Measurements from ENCODE around the gene TNS3. TPM values are rescaled to one million over a fixed set of nuclear protein-coding genes. Genes with fewer than 3 reads are reported as not detected.

The TNS3 gene
- total RNA-seq, 2 experiments from 2014 or later = not detected

DNA sequence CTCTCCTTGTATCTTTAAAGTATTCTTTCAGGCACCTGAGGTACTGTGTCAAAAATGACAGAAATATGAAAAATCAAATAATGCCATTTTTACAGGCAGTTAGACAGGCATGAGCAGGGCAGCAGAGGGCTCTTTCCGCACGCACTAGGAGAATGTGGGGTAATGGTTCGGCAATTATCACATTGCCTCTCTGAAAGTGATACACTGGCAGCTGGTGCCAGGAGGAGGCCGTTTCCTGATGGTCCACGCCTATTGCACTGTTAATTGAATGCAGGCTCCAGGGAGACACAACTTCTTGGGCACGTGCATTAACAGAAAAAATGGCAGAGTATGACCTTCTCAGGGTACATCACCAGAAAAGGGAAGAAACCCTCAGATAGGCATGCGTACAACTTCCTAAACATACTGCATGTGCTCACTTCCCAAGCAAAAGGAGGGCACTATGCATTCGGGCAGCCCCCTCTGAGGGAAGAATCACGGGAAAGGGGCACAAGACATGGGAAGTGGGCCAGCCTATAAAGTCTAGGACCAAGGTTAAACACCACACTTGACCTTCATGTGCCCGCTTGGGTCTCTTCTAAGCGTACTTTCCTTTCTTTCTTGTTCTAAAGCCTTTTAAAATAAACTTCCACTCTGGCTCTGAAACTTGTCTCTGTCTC lies 161.7 kb downstream of the TNS3 start:
- POLR2A ChIA-PET = no interaction called here
- Mint-ChIP-seq H3K27ac (no peak overlapping the region), H3K27me3 (no peaks in the 10 kb centered on the region), H3K36me3 (ENCODE audit: low read depth) (no peaks in the 10 kb centered on the region), H3K4me1 (no peaks in the 10 kb centered on the region), H3K4me3 (no peak overlapping the region), H3K9me3 (no peaks in the 10 kb centered on the region)
- DNase-seq = no peak
- CTCF ChIA-PET = no interaction called here

DNA sequence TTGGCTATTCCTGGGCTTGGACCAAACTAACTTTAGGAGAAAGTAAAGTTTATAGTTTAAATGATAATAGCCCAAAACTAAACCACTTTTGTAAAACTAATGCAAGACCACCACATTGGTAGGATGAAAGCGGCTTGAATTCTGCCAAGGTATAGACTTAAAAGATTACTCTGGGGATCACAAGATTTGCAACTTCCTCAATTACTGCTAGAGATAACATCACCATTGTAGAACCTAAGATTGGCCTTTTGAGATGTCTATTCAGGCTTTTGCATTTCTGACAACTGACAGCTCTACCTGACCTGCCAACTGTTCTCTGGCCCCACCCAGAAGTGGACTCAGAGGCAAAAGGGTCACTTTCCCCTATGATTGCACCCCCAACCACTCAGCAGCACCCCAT lies 162.4 kb downstream of the TNS3 start:
- Mint-ChIP-seq H3K27me3 (no peaks in the 10 kb centered on the region), H3K9me3 (no peaks in the 10 kb centered on the region), H3K27ac (no peak overlapping the region), H3K36me3 (ENCODE audit: low read depth) (no peaks in the 10 kb centered on the region), H3K4me1 (no peaks in the 10 kb centered on the region), H3K4me3 (no peak overlapping the region)
- CTCF ChIA-PET = no interaction called here
- DNase-seq = no peak
- POLR2A ChIA-PET = no interaction called here

DNA sequence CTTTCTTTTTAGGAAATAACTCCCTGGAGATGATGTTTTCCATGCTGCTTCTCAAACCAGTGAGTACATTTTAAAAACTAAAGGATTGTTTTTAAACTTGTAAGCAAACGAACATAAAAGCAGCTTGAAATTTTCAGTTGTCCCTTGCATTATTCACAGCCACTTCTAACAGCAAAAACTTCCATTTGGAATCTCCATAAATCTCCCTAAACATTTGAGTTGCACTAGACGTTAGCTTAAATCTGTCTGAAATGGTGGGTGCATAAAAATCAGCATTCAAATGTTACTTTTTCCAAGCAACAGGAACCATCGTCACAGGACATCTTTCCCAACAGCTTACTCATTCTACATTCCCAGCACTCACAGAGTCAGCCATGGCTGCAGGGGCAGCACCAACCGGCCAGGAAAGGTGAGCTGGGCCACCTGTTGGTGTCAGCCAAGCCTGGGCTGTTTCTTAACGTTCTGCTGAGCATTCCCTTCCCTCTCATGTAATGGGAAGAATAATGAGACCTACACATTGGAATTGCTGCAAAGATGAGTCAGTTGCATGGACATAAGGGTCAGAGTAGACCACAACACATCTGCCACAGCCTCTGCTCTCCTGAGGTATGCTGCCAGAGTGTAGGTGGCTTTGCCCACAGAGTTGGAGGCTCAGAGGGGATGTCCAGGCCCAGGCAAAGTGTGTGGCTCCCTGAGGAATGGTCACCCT lies 163.2 kb downstream of the TNS3 start:
- no peak overlapping the region for H3K4me3 Mint-ChIP-seq
- no peak overlapping the region for H3K27ac Mint-ChIP-seq
- no peaks in the 10 kb centered on the region for H3K9me3 Mint-ChIP-seq
- DNase-seq = no peak
- ChIA-PET POLR2A (no interaction called here), CTCF (no interaction called here)
- no peaks in the 10 kb centered on the region for H3K36me3 Mint-ChIP-seq (ENCODE audit: low read depth)
- H3K4me1 Mint-ChIP-seq = no peaks in the 10 kb centered on the region
- H3K27me3 Mint-ChIP-seq = no peaks in the 10 kb centered on the region

DNA sequence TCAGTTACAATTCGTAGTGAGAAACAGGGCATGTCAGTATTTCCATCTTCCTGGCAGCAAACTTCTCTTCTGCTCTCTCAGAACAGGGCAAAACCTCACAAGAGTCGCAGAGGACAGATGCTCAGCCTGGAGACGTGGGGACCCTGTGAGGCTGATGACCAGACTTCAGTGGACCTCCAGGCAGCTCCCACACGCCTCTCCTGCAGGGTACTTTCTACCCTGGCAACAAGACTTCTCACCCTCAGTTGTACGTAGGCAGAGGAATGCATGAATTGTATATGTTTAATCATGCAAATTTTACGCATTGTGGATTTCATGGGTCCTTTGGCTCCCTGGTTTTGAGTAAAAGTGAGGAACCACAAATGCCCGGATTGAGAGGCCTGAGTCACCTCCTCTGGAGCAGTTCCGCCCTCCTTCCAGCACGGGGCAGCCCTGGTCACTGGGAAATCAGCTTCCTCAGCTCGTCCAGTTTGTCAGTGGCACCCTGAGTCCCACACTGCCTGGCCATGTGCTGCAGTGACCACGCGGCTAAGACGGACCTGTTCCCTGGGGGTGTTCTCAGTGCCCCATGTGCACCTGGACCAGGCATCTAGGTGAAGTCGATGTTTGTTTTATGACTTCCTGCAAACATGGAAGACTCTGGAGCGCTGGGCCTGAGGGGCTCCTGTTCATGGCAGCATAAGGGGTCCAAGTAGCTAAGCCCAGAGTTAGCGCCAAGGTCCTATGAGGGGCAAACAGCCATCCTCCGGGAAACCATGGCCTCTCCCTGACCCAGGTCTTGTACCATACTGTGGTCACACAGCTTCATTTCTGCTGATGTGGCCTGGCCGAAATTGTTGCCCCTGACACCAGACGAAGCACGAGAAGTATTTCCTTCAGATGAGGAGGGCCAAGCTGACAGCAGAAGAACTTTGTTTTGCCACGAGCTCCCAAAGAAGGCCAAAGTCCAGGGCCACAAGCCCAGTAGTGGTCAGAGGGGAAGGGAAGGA lies 165.1 kb downstream of the TNS3 start:
- POLR2A ChIA-PET = no interaction called here
- Mint-ChIP-seq H3K4me3 (no peak overlapping the region), H3K27me3 (no peaks in the 10 kb centered on the region), H3K9me3 (no peaks in the 10 kb centered on the region), H3K27ac (no peak overlapping the region), H3K4me1 (no peaks in the 10 kb centered on the region), H3K36me3 (ENCODE audit: low read depth) (no peaks in the 10 kb centered on the region)
- CTCF ChIA-PET = no interaction called here
- DNase-seq = no peak

DNA sequence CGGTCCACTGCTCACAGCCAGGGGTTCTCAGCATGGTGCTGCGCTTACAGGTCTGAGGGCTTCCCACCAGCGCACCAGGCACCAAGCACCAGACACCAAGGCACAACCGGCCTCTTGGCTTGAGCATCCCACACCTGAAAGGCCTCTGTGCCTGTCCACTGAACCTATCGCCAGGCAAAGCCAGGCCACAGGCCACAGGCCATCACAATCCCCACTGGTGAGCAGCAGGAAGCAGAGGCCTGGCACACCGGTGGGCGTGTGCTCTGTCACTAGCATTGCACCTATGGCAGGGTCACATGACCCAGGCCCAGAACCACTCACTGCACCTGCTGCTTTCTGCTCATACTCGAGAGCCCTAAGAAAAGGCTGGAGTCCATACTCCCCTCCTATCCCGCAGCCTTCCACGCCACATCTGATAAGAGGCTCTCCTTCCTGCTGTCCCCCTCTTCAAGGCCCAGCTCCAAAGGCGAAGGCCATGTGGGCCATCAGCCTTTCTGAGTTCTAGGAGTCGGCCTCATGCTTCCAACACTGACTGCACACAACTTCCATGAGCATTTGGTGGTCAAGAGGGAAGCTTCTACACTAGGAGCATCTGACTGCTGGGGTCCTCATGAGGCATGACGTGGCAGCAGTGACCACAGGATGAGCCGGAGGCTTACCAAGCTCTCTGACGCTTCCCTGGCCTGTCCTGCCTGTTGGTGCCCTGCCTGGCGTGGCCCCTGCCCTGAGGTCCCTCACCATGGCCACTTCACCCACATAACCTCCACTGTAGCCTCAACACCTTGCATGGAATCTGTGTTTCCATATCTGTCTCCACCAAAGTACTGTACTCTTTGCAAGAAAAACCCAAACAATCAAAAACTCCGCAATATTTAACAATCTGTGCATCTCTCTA lies 166.3 kb downstream of the TNS3 start:
- no peaks in the 10 kb centered on the region for H3K9me3 Mint-ChIP-seq
- no peaks in the 10 kb centered on the region for H3K36me3 Mint-ChIP-seq (ENCODE audit: low read depth)
- DNase-seq = no peak
- H3K4me3 Mint-ChIP-seq = no peak overlapping the region
- H3K27ac Mint-ChIP-seq = no peak overlapping the region
- no peaks in the 10 kb centered on the region for H3K4me1 Mint-ChIP-seq
- no peaks in the 10 kb centered on the region for H3K27me3 Mint-ChIP-seq
- ChIA-PET POLR2A (no interaction called here), CTCF (no interaction called here)

DNA sequence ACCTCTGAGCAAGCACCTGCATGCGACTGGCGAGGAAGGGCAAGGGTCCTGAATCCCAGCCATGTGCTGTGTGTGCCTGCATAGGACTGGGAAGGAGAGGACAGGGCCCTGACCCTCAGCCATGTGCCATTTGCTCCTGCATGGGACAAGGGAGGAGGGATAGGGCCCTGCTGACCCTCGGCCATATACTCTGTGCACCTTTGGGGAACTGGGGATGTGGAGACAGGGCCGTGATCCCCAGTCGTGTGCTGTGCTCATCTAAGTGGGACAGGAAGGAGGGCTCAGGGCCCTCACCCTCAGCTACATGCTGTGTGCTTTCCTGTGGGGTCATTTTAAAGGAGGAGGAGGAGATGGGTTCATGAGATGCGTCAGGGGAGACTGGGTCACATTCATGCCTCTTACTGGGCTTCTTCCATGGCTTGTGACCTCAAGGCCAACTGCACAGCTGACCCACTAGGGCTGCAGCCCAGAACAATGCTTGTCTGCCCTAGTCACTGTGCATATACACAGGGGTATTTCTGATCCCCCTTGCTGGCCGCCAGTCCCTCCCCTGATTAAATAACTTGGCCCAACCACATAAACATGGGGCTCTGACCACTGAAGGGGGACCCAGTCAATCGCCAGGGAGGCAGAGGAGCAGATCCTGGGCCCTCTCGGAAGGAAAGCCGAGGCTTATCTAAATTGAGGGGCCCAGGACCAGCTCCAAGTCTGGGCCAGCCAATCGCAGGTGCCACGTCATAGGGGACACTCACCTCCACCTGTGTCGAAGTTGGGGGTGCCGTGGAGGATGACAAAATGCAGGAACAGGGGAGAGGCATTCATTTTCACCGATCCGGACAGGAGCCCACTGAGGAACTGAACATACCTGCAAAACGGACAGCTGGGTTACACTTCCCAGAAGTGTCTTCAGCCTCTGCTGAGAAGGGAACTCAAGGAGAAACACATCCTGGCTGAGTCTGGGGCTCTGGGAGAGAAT lies 167.3 kb downstream of the TNS3 start:
- Mint-ChIP-seq H3K9me3 (no peaks in the 10 kb centered on the region), H3K36me3 (ENCODE audit: low read depth) (no peaks in the 10 kb centered on the region), H3K27ac (no peak overlapping the region), H3K27me3 (no peaks in the 10 kb centered on the region), H3K4me3 (no peak overlapping the region), H3K4me1 (no peaks in the 10 kb centered on the region)
- CTCF ChIA-PET = no interaction called here
- POLR2A ChIA-PET = no interaction called here
- DNase-seq = no peak

DNA sequence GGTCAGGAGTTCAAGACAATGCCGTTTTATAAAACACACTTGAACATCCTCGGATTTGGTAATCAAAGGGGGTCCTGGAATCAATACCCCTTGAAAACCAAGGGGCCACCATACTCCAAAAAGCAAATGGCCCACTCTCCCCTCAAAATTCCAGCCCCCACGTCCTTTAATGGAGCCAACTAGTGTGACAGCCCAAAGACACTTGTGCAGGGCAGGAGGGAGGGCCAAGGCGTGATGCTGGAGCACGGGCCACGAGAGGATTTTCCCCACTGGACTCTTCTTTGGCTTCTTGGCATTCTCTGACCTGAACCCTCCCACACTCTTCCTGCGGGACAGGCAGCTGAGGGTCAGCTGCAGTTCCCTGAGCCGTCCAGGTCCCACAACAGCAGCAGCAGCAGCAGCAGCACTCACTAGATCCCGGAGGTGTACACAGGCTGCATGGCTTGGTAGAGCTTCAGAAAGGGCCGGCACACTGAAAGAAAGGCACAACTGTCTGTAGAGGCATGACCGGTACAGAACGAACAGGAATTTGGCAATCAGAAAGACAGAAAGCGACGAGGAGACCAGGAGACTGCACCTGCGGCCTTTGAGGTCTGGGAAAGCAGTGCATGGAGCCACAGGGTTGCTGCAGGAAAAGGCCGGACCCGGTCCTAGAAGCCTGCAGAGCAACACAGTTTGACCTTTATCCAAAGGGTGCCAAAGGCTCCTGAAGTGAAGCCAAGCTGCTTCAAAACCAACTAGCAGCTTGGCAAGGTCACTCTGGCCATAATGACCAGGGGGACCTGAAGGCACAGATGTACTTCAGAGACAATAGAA lies 168.2 kb downstream of the TNS3 start:
- no peak for DNase-seq
- no peaks in the 10 kb centered on the region for H3K27me3 Mint-ChIP-seq
- no peaks in the 10 kb centered on the region for H3K4me1 Mint-ChIP-seq
- no peaks in the 10 kb centered on the region for H3K9me3 Mint-ChIP-seq
- H3K4me3 Mint-ChIP-seq = no peak overlapping the region
- H3K27ac Mint-ChIP-seq = no peak overlapping the region
- CTCF ChIA-PET = no interaction called here
- POLR2A ChIA-PET = no interaction called here
- H3K36me3 Mint-ChIP-seq (ENCODE audit: low read depth) = no peaks in the 10 kb centered on the region

DNA sequence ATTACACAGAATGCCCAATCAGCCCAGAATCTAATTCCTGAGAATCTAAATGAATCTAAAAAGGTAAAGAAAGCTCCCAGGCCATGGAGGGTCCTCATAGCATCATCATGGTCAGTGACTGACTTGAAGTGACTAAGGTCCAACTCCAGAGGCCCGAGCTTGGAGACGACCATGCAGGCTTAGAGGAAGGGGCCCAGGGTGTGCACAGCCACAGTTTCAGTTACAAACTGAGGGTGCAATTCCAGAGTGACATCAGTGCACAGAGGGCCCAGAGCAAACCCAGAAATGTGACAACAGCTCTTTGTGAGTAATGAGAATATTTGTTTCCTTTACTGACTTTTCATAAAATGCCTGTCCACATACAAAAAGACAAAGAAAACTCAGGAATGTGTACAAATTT lies 170.0 kb downstream of the TNS3 start:
- ChIA-PET POLR2A (no interaction called here), CTCF (no interaction called here)
- no peak for DNase-seq
- Mint-ChIP-seq H3K36me3 (ENCODE audit: low read depth) (no peaks in the 10 kb centered on the region), H3K27ac (no peak overlapping the region), H3K4me3 (no peak overlapping the region), H3K4me1 (no peaks in the 10 kb centered on the region), H3K27me3 (no peaks in the 10 kb centered on the region), H3K9me3 (no peaks in the 10 kb centered on the region)

DNA sequence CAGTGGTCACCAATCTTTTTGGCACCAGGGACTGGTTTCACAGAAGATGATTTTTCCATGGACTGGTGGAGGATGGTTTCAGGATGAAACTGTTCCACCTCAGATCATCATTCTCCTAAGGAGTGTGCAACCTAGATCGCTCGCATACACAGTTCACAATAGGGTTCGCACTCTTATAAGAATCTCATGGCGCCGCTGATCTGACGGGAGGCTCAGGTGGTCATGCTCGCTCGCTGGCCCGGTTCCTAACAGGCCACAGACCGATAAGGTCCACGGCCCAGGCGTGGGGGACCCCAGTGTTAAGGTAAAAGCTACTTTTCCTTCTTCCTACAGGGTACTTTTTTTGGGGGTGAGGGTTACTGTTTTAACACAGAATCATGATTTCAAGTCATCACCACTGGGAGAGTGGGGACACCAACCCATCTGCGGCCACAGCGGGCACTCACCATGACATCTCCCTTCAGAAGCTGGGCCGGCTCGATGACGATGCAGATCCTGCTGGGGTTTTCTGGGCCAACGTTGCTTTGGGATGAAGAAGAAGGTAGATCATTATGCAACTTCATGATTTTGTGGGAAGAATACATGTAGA lies 170.5 kb downstream of the TNS3 start:
- POLR2A ChIA-PET = no interaction called here
- no peaks in the 10 kb centered on the region for H3K36me3 Mint-ChIP-seq (ENCODE audit: low read depth)
- H3K4me1 Mint-ChIP-seq = no peaks in the 10 kb centered on the region
- CTCF ChIA-PET = no interaction called here
- H3K27ac Mint-ChIP-seq = no peak overlapping the region
- no peaks in the 10 kb centered on the region for H3K9me3 Mint-ChIP-seq
- no peaks in the 10 kb centered on the region for H3K27me3 Mint-ChIP-seq
- DNase-seq = no peak
- H3K4me3 Mint-ChIP-seq = no peak overlapping the region

DNA sequence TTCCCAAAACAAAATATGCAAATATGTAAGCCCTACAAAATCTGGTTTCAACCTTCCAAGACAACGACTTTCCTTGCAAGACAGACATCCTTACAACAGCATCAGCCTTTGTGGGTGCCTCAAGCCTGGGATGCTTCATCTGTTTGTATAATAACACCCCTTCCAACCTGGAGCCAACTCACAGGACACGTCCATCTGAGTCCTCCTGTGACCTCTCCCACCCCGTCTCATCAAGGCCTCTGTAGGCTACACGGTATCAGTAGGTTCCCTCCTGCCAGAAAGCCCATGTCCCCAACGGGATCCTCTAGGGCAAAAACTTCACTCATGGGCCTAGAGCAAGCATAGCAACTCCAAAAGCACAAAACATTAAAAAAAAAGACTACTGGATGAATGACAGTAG lies 173.2 kb downstream of the TNS3 start:
- Mint-ChIP-seq H3K4me1 (no peaks in the 10 kb centered on the region), H3K36me3 (ENCODE audit: low read depth) (no peaks in the 10 kb centered on the region), H3K27ac (no peak overlapping the region), H3K27me3 (no peaks in the 10 kb centered on the region), H3K4me3 (no peak overlapping the region), H3K9me3 (no peaks in the 10 kb centered on the region)
- POLR2A ChIA-PET = no interaction called here
- CTCF ChIA-PET = no interaction called here
- no peak for DNase-seq

Data from activated CD4-positive, alpha-beta T cell treated with anti-CD3 and anti-CD28 coated beads, Interleukin-2, amount 10 ng/mL, durations not matched to agents 7 days and 5 days (primary cell).